GM15510 (cell line): ENCODE measurements around the gene WRAP53.

ENCODE experiments used
- POLR2A ChIP-seq: IDR thresholded peaks from 3 replicates; pipeline ENCODE4 v1.6.1; 2011; ENCODE audit warnings: borderline replicate concordance; ENCODE audit not compliant: insufficient read length; ENCODE audit errors: extremely low read depth

WRAP53 gene

DNA sequence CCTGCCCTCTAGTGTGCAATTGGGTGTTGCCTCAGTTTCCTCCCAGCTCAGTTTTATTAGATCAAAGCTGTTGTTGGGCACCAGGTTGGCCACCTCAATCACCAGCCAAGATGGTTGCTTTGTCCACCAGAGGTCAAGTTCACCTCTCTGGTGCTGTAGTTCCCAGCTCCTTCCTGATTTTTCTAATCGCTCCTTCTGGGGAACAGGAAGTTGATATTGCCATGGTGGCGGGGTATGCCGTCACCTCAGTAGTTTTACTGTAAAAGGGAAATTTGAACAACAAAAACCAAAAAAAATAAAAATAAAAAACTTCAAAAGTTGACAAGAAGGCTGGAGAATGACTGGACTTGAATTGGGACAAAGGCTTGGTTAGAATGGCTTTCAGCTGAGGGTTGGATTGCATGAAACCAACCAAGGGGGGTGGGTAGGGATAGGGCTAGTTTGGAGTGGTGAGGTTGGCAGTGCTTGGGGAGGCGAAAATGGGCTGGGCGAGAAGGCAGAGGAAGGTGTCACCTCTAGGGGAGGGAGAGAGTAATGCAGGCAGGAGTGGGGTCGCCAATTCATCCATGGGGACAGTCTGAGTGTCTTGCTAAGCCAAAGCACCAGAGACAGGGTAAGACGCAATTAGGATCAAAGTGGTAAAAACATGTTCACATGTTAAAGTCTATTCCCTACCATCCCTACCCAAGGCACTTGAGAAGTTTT, 22.9 kb downstream of the WRAP53 start:
- no peak for TF ChIP-seq POLR2A

GRCh38 chr17:7712111-7712771, 24.0 kb downstream of the WRAP53 start:
- TF ChIP-seq POLR2A: no peak

DNA sequence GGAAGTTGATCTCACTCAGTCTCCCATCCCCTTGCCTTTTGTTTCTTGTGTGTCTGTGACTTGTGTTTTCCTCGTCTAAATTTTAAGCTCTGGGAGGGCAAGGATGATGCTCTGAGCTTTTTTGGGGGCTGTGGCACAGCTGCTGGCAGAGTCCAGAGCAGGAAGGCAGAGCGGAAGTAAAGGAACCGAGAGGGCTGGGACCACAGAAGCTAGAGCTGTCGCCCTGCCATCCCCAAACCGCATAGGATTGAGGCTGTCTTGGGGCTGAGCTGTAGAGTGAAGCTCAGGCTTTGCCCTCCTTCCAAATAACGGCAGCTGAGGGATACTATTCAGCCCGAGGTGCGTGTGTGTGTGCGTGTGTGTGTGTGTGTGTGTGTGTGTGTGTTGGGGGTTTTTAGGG, 25.5 kb downstream of the WRAP53 start:
- TF ChIP-seq POLR2A: no peak

- no peak for TF ChIP-seq POLR2A
These were observed 26.7 kb downstream of the WRAP53 start for GRCh38 chr17:7714721-7715594.

- no peak for TF ChIP-seq POLR2A
These were observed 27.9 kb downstream of the WRAP53 start for GRCh38 chr17:7715936-7716886.

DNA sequence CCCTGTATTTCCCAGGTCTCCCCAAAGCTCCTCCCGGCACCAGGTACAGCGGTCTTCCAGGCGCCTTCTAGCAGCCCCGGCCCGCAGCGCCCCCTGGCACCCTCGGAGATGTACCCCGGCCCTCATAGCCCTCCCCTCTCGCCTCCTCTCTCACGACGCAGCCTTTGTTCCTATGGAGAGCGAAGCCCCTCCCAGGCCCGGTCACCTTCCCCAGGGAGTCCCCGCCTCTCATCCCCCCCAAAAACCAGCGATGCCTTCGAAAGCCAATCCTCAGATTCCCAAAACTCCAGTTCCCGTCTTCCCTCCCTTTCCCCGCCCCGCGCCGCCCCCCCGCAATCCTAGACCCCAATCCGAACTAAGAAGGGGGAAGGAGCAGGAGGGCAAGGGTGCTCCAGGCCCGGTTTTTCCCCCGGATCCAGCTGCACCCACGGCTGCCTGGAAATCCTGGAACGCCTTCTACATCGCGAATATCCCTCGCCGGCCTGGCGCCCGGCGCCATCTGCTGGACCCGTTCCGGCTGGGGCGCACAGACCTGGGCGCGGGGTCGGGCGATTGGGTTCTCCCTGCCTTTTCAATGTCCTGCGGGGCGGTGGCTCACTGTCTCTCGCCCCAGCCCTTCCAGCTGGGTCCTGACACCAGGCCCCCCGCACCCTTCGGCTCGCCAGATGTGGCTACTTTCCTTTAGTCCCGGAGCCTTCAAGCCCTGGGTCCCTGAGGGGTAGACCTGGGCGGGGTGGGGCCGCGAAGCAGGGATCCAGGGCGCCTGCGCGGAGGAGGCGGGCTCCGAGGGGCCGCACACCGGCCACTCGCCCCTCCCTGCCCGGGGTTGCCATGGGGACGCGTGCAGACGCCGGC, 28.9 kb downstream of the WRAP53 start, which contains the start of gene DNAH2:
DNAH2 (plus strand) TSS at position 844 of the 855 bp plus-strand sequence. CDS start 1,991 bp downstream, outside the sequence.
- no peak for TF ChIP-seq POLR2A

DNA sequence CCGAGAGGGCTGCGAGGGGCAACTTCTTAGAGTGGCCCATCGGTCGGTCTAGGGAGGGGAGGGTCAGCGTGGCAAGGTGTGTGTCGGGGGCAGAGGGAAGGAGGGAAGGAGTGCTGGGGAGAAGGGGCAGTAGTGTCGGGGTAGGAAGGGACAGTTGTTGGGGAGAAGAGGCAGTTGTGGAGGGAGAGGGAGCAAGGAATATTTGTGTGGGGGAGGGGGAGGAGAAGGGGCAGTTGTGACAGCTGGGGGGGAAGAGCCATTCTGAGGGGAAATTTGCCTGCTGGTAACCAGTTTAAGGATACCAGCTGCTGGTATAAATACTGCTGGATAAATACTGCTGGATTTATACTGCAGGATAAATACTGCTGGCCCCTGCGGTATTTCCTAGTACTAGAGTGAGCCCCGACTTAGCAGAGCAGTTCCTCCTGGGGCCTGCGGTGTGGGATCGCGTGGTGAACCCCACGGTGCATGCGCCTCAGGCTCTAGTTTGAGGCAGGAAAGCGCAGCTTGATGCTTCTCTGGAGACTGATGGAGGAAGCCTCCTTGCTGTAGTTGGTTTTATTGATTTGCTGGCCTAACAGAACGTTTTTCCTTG, 29.6 kb downstream of the WRAP53 start:
- no peak for TF ChIP-seq POLR2A

DNA sequence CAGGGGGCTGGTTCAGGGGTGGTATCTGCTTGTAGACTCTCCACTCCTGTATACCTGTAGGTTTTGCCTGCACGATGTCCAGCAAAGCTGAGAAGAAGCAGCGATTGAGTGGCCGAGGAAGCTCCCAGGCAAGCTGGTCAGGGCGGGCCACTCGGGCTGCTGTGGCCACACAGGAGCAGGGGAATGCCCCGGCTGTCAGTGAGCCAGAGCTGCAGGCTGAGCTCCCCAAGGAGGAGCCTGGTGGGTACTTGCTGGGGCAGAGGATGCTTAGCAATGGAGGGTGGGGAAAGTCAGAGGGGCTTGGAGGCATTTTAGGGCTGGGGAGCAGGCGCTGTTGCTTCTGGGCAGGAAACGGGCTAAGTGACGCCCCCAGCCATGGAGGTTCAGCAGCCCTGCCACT, 31.4 kb downstream of the WRAP53 start:
- TF ChIP-seq POLR2A: no peak

DNA sequence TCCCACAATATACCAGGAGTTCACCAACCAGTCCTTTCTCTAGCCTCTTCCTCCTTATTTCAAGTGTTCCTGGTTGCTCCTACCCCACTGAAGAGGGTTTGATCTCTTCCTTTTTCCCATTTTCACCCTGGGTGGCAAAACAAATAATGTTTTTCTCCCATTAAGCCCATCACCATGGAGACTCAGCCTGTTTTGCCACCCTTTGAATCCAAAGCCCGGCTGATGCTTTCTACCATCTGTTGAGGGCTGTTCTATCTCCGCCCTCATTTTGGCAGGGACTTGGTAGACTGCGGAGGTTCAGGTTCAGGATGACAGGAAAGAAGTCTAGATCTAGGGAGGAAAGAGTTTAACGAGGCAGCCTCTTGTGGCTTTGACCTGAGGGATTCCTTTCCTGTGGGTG, 31.8 kb downstream of the WRAP53 start:
- TF ChIP-seq POLR2A: no peak

GRCh38 chr17:7721612-7722011, 33.3 kb downstream of the WRAP53 start:
- no peak for TF ChIP-seq POLR2A

GRCh38 chr17:7727886-7728285, 39.6 kb downstream of the WRAP53 start:
- TF ChIP-seq POLR2A: no peak

GRCh38 chr17:7729816-7730215, 41.5 kb downstream of the WRAP53 start:
- no peak for TF ChIP-seq POLR2A

GRCh38 chr17:7732981-7733539, 44.8 kb downstream of the WRAP53 start:
- TF ChIP-seq POLR2A: no peak
